Activated CD8-positive, alpha-beta memory T cell treated with anti-CD3 and anti-CD28 coated beads, Interleukin-2, amount 50 U/mL, for 48 hours (primary cell): ENCODE results near the gene RNF26.

Experiments used
- DNase-seq: peaks from one replicate; pipeline ENCODE4 v3.0.0-alpha.2; 2020

RNF26 gene

DNA sequence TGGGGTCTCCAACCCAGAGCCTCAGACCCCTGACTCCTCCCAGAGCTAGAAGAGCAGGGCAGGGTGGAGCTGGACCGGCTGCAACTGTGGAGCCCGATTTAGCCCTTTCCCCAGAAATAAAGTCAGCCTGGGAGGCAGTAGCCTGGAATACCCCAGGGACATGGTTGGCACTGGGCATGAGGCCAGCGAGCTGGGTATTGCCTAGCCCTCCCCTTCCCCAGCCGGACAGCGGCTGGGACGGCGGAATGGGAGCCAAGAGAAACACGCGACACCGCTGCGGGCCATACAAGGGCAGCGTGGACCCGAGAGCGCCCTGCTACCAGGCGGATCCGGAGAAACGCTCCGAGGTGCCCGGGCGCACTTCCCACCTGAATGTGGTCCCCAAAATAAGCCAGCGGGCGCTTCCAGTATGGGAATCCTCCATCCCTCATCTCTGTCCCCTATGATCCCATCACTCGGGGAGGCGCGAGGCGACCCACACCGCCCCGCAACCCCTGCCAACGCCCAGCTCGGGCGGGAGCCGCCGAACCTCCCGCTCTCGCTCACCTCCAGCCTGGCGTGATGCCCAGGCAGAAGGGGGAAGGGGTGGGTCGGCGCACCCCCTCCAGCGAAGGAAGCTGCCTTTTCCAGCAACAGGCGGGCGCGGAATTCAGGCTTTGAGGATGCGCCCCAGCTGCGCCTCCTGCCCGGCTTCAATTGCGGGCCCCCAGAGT lies 18.2 kb upstream of the RNF26 start:
- DNase-seq, result peak; percentile 66

- peak; percentile 67 for DNase-seq
Observed at GRCh38 chr11:119316729-119317591, 17.4 kb upstream of the RNF26 start, which contains the start of gene MCAM. Gene MCAM, minus strand, starts transcription at chr11:119317130. Its CDS starts 29 bp downstream, at chr11:119317101.

DNA sequence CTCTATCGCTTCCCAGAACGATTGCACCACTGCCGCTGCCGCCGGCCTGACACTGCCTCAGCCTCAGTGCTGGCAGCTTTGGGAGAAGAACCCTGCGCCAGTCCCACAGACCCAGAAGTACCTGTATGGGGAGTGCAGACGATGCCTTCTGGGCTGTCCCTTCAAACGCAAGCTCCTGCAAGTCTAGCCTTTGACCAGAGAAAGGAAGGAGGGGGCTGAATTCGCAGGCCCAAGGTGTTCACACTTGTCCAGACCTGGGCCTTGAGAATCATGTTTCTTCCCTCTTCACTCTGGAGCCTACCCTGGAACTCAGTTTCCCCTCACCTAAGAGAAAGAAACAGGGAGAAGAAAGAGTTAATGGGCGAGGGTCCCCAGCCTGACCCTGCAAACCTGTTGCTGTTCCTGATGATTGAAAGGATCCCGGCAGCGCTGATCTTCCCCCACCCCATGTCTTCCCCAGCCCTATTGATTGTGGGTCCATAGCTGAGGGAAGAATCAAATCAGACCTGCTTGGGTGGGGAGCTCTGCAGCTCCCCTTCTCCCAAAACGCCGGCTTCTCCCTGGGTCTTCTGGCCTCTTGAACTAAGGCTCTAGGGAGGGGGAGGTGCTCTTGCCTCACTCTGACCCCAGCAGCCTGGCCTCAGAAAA lies 16.6 kb upstream of the RNF26 start:
- DNase-seq, result no peak

DNA sequence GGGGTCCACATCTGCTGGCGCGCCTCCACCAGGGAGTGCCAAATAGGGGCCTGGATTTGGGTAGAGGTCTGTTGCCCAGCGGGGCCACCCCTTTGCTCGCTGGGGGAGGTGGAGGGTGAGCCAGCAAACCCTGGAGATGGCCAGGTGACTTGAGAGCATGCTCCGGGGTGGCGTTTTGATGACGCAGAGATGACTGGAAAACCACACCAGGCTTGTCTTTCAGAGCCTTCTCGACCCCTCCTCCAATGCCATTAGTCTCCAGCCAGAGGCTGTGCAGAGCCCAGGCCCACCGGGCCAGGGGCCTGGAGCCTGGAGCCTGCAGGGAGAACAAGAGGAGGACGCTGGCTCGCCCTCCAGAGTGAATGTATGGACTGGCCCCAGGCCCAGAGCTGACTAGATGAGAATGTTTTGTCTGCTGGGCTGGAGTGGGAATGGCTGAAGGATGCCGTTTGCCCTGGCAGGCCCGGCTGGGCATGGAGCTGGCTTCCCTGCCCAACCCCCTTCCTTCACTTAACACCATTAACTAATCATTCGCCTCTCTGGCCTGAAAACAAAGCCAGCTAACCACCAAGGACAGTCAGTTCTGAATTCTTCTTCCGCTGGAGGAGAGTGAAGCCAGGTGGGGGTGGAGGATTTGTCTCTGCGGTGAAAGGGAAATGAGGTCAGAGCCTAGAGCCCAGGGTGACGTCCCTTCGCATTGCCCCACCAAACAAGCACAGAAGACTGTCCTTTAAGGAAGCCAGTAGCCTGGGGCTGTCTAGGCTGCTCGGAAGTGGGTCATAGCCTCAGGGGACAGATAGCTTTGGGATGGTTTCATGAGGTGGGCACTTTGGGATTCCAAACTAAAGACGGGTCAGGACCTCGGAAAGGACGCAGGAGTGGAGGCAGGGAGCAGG lies 15.8 kb upstream of the RNF26 start:
- no peak for DNase-seq

GRCh38 chr11:119319136-119319699 lies 15.1 kb upstream of the RNF26 start:
- no peak for DNase-seq

- no peak for DNase-seq
Observed at GRCh38 chr11:119319700-119320239, 14.6 kb upstream of the RNF26 start.

- no peak for DNase-seq
Observed at GRCh38 chr11:119320240-119320775, 14.0 kb upstream of the RNF26 start.

- DNase-seq, result peak; percentile 83
Observed at GRCh38 chr11:119320776-119321524, 13.4 kb upstream of the RNF26 start.

- DNase-seq, result no peak
Observed at GRCh38 chr11:119322360-119322739, 12.0 kb upstream of the RNF26 start.

DNA sequence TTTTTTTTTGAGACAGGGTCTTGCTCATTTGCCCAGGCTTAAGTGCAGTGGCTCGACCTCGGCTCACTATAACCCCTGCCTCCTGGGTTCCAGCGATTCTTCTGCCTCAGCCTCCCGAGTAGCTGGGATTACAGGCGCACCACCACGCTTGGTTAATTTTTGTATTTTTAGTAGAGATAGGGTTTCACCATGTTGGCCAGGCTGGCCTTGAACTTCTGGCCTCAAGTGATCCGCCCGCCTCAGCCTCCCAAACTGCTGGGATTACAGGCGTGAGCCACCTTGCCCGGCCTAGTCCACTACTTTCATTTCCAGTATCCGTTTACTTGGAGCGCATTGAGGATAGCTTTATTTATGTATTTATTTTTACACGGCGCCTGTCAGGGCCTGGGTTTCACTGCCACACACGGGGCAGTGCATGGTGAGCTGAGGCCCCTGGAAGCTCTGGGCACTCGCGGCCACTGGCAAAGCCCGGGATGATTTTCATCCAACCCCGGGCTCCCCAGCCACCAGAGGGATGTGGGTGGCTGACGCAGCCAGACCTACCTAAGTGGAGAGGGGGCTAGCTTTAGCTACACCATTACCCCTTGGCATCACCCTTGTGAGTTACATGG lies 11.3 kb upstream of the RNF26 start:
- peak; percentile 43 for DNase-seq

DNA sequence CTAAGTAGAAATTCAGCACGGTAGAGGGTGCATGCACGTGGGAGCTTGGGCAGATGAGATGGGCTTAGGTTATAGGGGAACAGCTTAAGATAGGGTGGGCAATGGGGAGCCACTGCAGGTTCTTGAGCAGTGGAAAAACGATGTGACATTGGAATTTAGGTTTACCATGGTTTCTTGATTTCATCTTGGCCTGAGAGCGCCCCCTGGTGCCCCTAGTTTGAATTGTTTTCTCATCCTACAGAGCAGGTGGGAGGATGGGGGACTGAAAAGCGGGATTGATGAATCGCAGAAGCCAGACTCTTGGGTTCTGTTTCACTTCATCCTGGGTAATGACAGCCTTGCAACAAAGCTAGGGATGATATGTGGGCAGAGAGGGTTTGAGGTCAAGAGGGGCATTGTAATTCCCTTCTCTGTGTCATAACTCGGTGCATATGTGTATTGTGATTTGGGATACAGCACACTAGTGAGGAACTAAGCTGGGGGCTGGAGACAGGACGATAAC lies 10.7 kb upstream of the RNF26 start:
- peak; percentile 94 for DNase-seq

DNA sequence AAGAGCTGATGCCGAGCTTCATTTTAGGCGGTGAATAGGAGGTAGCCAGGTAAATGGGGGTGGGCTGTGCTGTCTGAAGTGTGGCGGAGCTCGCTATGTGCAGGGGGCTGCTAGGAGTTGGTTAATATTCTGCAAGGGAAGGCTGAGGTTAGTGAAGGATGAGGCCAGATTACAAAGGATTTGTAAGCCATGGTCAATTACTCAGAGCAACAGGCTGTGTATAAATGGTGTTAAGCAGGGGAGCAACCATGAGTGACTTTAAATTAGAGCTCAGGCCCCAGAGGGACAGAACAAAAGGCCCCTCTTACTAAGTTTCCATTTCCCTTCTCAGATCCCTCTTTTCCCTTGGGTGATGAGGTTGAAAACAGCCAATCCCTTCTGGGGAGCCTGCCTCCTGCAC lies 10.1 kb upstream of the RNF26 start:
- peak; percentile 37 for DNase-seq

DNA sequence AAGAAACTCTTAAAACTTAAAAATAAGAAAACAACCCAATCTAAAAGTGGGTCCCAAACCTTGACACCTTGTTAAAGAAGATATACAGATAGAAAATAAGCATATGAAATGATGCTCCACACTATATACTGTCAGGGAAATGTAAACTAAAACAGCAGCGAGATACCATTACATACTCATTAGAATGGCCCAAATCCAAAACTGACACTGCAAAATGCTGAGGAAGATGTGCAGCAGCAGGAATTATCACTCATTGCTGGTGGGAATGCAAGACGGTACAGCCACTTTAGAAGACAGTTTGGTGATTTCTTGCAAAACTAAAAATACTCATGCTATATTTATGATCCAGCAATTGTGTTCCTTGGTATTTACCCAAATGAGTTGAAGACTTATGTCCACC lies 5.0 kb upstream of the RNF26 start:
- DNase-seq, result no peak

- no peak for DNase-seq
Observed at GRCh38 chr11:119330237-119330636, 4.1 kb upstream of the RNF26 start.

DNA sequence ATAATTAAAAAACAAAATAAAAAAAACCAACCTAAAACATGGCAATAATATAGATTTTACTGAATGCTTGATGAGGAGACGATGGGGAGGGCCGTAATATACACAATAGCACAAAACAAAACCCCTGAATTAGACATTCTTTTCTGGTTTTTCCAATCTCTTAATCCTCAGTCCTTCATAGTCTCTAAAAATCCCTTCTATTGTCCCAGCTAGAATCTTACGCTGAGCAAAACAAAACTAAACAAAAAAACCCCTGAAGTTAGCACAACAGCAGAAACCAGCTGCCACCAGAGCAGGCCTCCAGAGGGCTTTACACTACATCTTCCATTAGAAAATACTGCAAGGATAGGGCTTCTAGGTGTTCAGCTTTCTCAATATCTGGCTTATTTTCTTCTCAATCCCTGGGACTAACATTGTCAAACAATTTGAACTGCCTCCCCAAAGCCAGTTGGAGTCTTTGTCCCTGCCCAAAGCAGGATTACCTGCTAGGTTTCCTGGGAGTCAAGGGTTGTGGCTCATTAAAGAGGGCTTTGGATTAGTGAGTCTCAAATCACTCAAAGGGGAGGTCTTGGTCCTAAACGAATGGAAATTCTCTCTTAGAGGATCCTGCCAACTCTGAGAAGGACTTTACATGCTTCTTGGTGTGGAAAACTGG lies 2.1 kb upstream of the RNF26 start:
- no peak for DNase-seq

GRCh38 chr11:119335091-119335654 lies 846 bp downstream of the RNF26 start:
- DNase-seq, result no peak

GRCh38 chr11:119335655-119336543 lies 1.6 kb downstream of the RNF26 start:
- peak; percentile 53 for DNase-seq
